Adrenal gland (tissue), 5 donors: Measurements from ENCODE around the gene GLIS1.

Source experiments
- POLR2A ChIP-seq, 2 donors: fragments of 450-650 bp; IDR thresholded peaks; one replicate each; pipeline ENCODE4 v1.6.1; 2017; ENCODE audit warnings: antibody characterized with exemption in 2 of 2, mild to moderate bottlenecking in 2 of 2, moderate library complexity in 1 of 2
- TF ChIP-seq, protein P1 (sequence below), 6 experiments: fragments of 450-650 bp in 4 of 6; fragments of 200-600 bp in 2 of 6; sonication (generic) in 1 of 6; IDR thresholded peaks; 1 replicate in 5 of 6; 2 replicates in 1 of 6; pipeline versions ENCODE4 v1.5.1 to v1.8.0; 2016 to 2021; ENCODE audit warnings: antibody characterized with exemption in 6 of 6, mild to moderate bottlenecking in 2 of 6, moderate library complexity in 1 of 6
- donor health status: DM: no; HTN: no; CAD: no.

- no peak for TF ChIP-seq POLR2A (IDR thresholded peaks at IDR 0.05)
- TF ChIP-seq, protein P1, sequence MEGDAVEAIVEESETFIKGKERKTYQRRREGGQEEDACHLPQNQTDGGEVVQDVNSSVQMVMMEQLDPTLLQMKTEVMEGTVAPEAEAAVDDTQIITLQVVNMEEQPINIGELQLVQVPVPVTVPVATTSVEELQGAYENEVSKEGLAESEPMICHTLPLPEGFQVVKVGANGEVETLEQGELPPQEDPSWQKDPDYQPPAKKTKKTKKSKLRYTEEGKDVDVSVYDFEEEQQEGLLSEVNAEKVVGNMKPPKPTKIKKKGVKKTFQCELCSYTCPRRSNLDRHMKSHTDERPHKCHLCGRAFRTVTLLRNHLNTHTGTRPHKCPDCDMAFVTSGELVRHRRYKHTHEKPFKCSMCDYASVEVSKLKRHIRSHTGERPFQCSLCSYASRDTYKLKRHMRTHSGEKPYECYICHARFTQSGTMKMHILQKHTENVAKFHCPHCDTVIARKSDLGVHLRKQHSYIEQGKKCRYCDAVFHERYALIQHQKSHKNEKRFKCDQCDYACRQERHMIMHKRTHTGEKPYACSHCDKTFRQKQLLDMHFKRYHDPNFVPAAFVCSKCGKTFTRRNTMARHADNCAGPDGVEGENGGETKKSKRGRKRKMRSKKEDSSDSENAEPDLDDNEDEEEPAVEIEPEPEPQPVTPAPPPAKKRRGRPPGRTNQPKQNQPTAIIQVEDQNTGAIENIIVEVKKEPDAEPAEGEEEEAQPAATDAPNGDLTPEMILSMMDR (IDR thresholded peaks at IDR 0.05) = no peak
Measured at GRCh38 chr1:53766194-53766742, 27.3 kb upstream of the GLIS1 start.
